Kidney epithelial cell (primary cell): ENCODE data around the gene KIF26B. TPM values are rescaled to one million over a fixed set of nuclear protein-coding genes. Genes with fewer than 3 reads are reported as not detected.

Source experiments
- DNase-seq: peaks from one replicate; pipeline ENCODE4 v3.0.0-alpha.2; 2010; ENCODE audit warnings: low read depth
- H3K27me3 ChIP-seq: 2 replicates; pipeline ENCODE4 v1.6.0; 2011; ENCODE audit warnings: low read length; ENCODE audit not compliant: control insufficient read depth, insufficient read depth
- H3K36me3 ChIP-seq: 2 replicates; pipeline ENCODE4 v1.5.1; 2011; ENCODE audit warnings: low read length; ENCODE audit not compliant: control insufficient read depth, insufficient read depth
- H3K4me3 ChIP-seq: 2 replicates; pipeline ENCODE4 v1.5.1; 2011; ENCODE audit warnings: low read depth, mild to moderate bottlenecking, control low read depth, low read length
- CTCF ChIP-seq: IDR thresholded peaks from 2 replicates; pipeline ENCODE4 v1.5.1; 2011; ENCODE audit warnings: mild to moderate bottlenecking, moderate library complexity, low read length, control low read depth, inconsistent platforms; ENCODE audit not compliant: insufficient read depth, poor library complexity, severe bottlenecking
- total RNA-seq: library from RNA; depleted of rRNA; stranded (reverse); fragments of >200 nt; gene quantifications from 2 replicates; pipeline ENCODE4 v1.2.3, GENCODE V29; 2015

KIF26B gene
- total RNA-seq, 1 donor from 2014 or later, result 14.6 TPM

GRCh38 chr1:245512980-245513578, 358.3 kb downstream of the KIF26B start:
- DNase-seq, result no peak
- Histone ChIP-seq H3K36me3 (no peaks in the 10 kb centered on the region), H3K4me3 (no peak overlapping the region), H3K27me3 (no peaks in the 10 kb centered on the region)
- peak; percentile 65 for TF ChIP-seq CTCF

GRCh38 chr1:245516284-245516759, 361.5 kb downstream of the KIF26B start:
- no peak for DNase-seq
- Histone ChIP-seq H3K27me3 (no peaks in the 10 kb centered on the region), H3K36me3 (no peaks in the 10 kb centered on the region), H3K4me3 (no peak overlapping the region)
- TF ChIP-seq CTCF, result no peak

GRCh38 chr1:245520611-245521010, 365.8 kb downstream of the KIF26B start:
- peak; percentile 72 for DNase-seq
- Histone ChIP-seq H3K27me3 (no peaks in the 10 kb centered on the region), H3K36me3 (no peaks in the 10 kb centered on the region), H3K4me3 (no peak overlapping the region)
- no peak for TF ChIP-seq CTCF

- H3K36me3 ChIP-seq, result no peaks in the 10 kb centered on the region
- no peak overlapping the region for H3K4me3 ChIP-seq
- no peak for TF ChIP-seq CTCF
- no peak for DNase-seq
- no peaks in the 10 kb centered on the region for H3K27me3 ChIP-seq
Measured at GRCh38 chr1:245526141-245526540, 371.4 kb downstream of the KIF26B start.

GRCh38 chr1:245528258-245528635, 373.5 kb downstream of the KIF26B start:
- no peak for TF ChIP-seq CTCF
- H3K36me3 ChIP-seq, result no peaks in the 10 kb centered on the region
- no peaks in the 10 kb centered on the region for H3K27me3 ChIP-seq
- DNase-seq, result no peak
- H3K4me3 ChIP-seq, result no peak overlapping the region

GRCh38 chr1:245530937-245531336, 376.2 kb downstream of the KIF26B start:
- DNase-seq, result no peak
- Histone ChIP-seq H3K4me3 (no peak overlapping the region), H3K27me3 (no peaks in the 10 kb centered on the region), H3K36me3 (no peaks in the 10 kb centered on the region)
- no peak for TF ChIP-seq CTCF
